Panc1 (cell line): ENCODE data around the gene STKLD1. TPM values are rescaled to one million over a fixed set of nuclear protein-coding genes. Genes with fewer than 3 reads are reported as not detected.
A peak's percentile ranks its signal among the peaks of the same experiment; 100 is the strongest.

Experiments used
- ATAC-seq: fragments of 200-7000 bp; cut with Tn5 transposase; 2 replicates; pipeline ENCODE4 v1.9.1; 2020; ENCODE audit warnings: mild to moderate bottlenecking, moderate library complexity
- BruUV-seq: library from RNA; stranded (reverse); fragments of 400-500 nt; replicated peaks from 2 replicates; lab custom pipeline; 2021; lab: Mats Ljungman, UMichigan
- CTCF ChIA-PET: fragments of 300-600 bp; sonication (Branson Sonifier 250); formaldehyde crosslinking; loops from one replicate; lab custom pipeline; 2022; ENCODE audit warnings: antibody characterized with exemption; lab: Charles Lee
- POLR2A ChIA-PET: fragments of 300-600 bp; sonication (Branson Sonifier 250); formaldehyde crosslinking; loops from one replicate; lab custom pipeline; 2022; ENCODE audit warnings: antibody characterized with exemption; lab: Charles Lee
- DNase-seq: peaks from one replicate; pipeline ENCODE4 v3.0.0-alpha.2; 2010; ENCODE audit warnings: low read depth, low spot score
- H3K27ac ChIP-seq: 2 replicates; pipeline ENCODE4 v1.5.1; 2011; ENCODE audit warnings: mild to moderate bottlenecking, low read length, inconsistent platforms
- H3K27me3 ChIP-seq: fragments of 200-500 bp; sonication (Bioruptor generic); 2 replicates; pipeline ENCODE4 v1.6.0; 2014; ENCODE audit warnings: low read length, inconsistent platforms; ENCODE audit not compliant: control insufficient read depth, insufficient read depth
- H3K36me3 ChIP-seq: fragments of 200-500 bp; sonication (Bioruptor generic); 2 replicates; pipeline ENCODE4 v1.5.1; 2014; ENCODE audit warnings: inconsistent platforms, mild to moderate bottlenecking, low read length, moderate library complexity; ENCODE audit not compliant: control insufficient read depth, insufficient read depth
- H3K4me1 ChIP-seq: 2 replicates; pipeline ENCODE4 v1.5.1; 2011; ENCODE audit warnings: inconsistent platforms, mild to moderate bottlenecking, low read length, moderate library complexity; ENCODE audit not compliant: control insufficient read depth, insufficient read depth
- H3K4me3 ChIP-seq, 2 experiments: 2 replicates each; pipeline ENCODE4 v1.5.1; 2011 to 2012; ENCODE audit warnings: low read depth in 2 of 2, low read length in 2 of 2, mild to moderate bottlenecking in 2 of 2, inconsistent platforms in 1 of 2, moderate library complexity in 1 of 2
- H3K9me3 ChIP-seq: fragments of 200-500 bp; sonication (Bioruptor generic); 2 replicates; pipeline ENCODE4 v1.5.1; 2014; ENCODE audit warnings: low read depth, mild to moderate bottlenecking, inconsistent platforms, low read length, moderate library complexity; ENCODE audit not compliant: control insufficient read depth, insufficient read depth
- CTCF ChIP-seq: fragments of 450-650 bp; IDR thresholded peaks from 2 replicates; pipeline ENCODE4 v1.5.1; 2017; ENCODE audit warnings: mild to moderate bottlenecking
- POLR2AphosphoS5 ChIP-seq: IDR thresholded peaks from 2 replicates; pipeline ENCODE4 v1.6.1; 2012; ENCODE audit warnings: mild to moderate bottlenecking, low read depth, low read length, moderate library complexity
- REST ChIP-seq, 2 experiments: IDR thresholded peaks; 2 replicates each; pipeline ENCODE4 v1.6.1; 2011 to 2012; ENCODE audit warnings: low read depth in 2 of 2, control low read depth in 1 of 2, low read length in 1 of 2, mild to moderate bottlenecking in 1 of 2, moderate library complexity in 1 of 2; ENCODE audit not compliant: insufficient read depth in 1 of 2
- SIN3A ChIP-seq: IDR thresholded peaks from 2 replicates; pipeline ENCODE4 v1.6.1; 2012; ENCODE audit warnings: low read depth, mild to moderate bottlenecking, low read length, moderate library complexity, borderline replicate concordance; ENCODE audit not compliant: insufficient read depth
- TCF7L2 ChIP-seq: IDR thresholded peaks from 2 replicates; pipeline ENCODE4 v1.6.1; 2011; ENCODE audit warnings: mild to moderate bottlenecking, low read depth, low read length, inconsistent platforms
- in situ Hi-C: cut with HindIII; loops from 2 replicates; pipeline ENCODE4 v1.10.0; 2016; ENCODE audit warnings: low sequenced_read_pairs, low pct_unique_long_range_greater_than_20kb
- intact Hi-C: fragments of 100-400 bp; cut with micrococcal nuclease; formaldehyde crosslinking; loops from one replicate; pipeline ENCODE4 v1.10.0; 2022; ENCODE audit not compliant: unreplicated experiment
- total RNA-seq: library from RNA; stranded (reverse); gene quantifications from one replicate; pipeline ENCODE4 v1.2.1, GENCODE V29; 2021; ENCODE audit not compliant: unreplicated experiment

STKLD1 gene
- total RNA-seq, 1 experiment from 2014 or later = 0.74 TPM

DNA sequence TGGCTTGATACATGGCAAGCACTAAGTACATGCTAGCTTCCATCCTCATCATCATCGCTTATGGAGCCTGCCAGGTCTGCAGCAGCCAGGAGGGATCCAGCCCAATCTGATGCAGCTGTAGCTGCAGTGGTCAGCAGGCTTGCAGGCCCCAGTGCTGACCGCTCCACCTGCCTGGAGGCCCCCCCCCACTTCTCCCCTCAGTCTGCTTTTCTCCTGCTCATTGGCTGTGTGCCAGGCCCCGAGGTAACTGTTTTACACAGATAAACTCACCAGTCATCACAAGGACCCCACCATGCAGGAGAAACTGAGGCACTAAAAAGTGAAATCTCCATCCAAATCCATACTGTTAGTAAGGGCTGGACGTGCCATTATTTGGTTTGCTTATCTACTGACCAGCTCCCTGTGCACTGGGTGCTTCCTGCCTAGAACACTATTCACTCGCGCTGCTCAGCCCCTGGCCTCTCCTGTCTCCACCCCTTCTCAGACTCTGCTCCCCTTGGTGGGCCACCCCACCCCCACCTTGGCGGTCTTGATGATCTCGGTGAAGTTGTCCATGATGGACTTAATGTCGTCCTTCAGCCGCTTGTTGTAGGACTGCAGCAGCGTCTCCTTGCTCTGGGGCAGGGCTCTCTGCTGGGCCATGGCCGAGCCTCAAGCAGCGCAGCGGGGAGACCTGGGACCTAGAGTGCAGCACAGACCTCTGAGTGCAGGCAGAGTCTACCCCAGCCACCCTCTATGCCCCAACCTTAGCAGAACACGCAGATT lies 30.0 kb upstream of the STKLD1 start:
- TSS peak; percentile 73 for BruUV-seq
- no peak for DNase-seq
- intact Hi-C loops = no loop called here
- in situ Hi-C loops = no loop called here
- no peaks in the 10 kb centered on the region for H3K27me3 ChIP-seq
- TF ChIP-seq TCF7L2 (no peak), CTCF (no peak), REST (IDR thresholded peaks at IDR 0.05; ENCODE audit: insufficient read depth in 1 of 2, low read depth in 2 of 2, low read length in 1 of 2) (no peak), SIN3A (no peak), POLR2AphosphoS5 (no peak)
- no peak overlapping the region for H3K27ac ChIP-seq
- H3K36me3 ChIP-seq = peaks cover 20% of the 10 kb centered on the region
- no peaks in the 10 kb centered on the region for H3K9me3 ChIP-seq
- H3K4me1 ChIP-seq = peaks cover 19% of the 10 kb centered on the region
- ATAC-seq = no peak
- CTCF ChIA-PET = no interaction called here
- POLR2A ChIA-PET = no interaction called here
- H3K4me3 ChIP-seq = peak overlapping the region; percentile 74 to 97

DNA sequence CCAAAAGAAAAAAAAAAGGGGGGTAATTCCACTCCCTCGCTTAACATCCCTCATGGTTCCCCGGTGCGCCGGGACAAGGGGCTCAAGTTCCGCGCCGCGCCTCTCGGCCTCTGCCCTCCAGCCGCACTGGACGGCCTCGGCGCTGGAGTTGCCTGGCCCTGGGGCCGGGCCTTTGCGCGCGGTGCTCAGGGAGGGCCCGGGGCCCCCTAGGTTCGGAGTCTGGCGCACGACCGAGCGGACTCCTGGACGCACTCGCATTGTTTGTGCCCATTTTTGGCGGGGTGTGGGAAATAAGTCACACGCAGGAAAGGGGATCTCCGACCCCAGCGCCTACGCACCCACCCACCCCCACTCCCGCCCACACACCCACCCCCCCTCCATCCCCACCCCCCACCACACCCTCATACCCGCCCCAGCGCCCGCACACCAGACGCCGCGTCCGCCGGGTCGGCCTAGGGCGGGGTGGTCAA lies 28.6 kb upstream of the STKLD1 start:
- CTCF ChIA-PET = no interaction called here
- in situ Hi-C loops = no loop called here
- no peak for DNase-seq

More for the DNA sequence above, 28.6 kb upstream of the STKLD1 start:
- peaks cover 23% of the 10 kb centered on the region for H3K36me3 ChIP-seq
- H3K9me3 ChIP-seq = no peaks in the 10 kb centered on the region
- H3K27me3 ChIP-seq = no peaks in the 10 kb centered on the region
- H3K4me1 ChIP-seq = peaks cover 19% of the 10 kb centered on the region
- BruUV-seq = no TSS peak
- POLR2A ChIA-PET = interaction anchor here (0.6 to 1.0 kb wide), 4 partner anchors 17 to 214 kb away, joined by 3 to 8 read pairs (median 4); partner anchors contain the start of gene CACFD1
- intact Hi-C loops = no loop called here
- H3K27ac ChIP-seq = peak overlapping the region; percentile 94
- peak; percentile 62 for ATAC-seq
- TF ChIP-seq CTCF (0 out of 2 replicates have a peak, but pooled peaks have one; percentile 11), REST (IDR thresholded peaks at IDR 0.05; ENCODE audit: insufficient read depth in 1 of 2, low read depth in 2 of 2, low read length in 1 of 2) (no peak)
- peak overlapping the region; percentile 74 to 97 for H3K4me3 ChIP-seq
